Embryonic facial prominence (tissue), 1 donor: ENCODE results near the gene ATF2.

Experiments used
- DNase-seq: peaks from one replicate; pipeline ENCODE4 v3.0.0-alpha.2; 2016; ENCODE audit errors: extremely low spot score

The ATF2 gene

DNA sequence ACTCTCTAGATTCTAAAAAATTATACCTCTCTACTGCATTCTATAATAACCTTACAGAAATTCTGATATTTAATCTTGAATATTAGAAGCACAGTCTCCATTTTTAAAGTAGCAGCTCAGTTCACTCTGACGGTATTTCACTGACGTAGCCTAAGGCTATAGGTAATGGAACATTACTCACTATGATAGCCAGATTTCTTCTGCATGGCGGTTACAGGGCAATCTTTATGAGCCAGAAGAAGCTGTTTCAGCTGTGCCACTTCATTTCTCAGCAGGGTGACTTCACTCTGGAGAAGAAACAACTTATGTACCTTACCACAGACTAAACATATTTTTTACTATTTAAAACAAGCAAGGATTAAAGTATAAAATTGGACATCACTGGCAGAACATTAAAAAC is 87.5 kb downstream of the ATF2 start:
- DNase-seq, result no peak

DNA sequence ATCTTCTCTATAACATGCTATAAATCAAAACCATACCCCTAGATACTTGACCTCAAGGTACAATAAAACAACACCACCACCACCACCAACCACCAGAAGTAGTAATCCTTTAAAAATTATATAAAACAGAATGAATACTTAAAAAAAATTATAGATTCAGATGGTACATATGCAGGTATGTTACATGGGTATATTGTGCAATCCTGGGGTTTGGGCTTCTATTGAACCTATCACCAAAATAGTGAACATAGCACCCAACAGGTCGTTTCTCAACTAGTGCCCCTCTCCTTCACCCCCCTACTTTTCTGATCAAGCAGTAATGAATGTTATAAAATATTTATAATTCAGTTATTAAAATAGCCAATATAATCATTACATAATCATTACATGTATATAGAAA is 91.7 kb downstream of the ATF2 start:
- no peak for DNase-seq

DNA sequence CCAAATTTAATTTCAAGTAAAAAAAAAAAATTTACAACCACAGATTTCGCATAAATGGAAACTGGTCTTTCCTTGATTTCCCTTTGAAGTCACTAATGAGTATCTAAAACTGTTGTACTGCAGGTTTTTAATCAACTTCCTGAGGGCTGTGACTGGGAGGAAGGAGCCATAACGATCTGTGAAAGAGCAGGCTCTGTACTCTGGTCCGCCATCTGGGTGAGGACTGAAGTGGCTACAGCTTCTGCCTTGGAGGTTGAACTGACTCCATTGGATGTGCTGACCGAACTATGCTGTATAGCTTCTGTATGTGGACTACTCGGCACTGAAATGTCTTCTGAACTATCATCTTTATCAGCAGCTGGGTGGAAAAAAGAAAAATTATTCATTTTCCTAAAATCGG is 93.5 kb downstream of the ATF2 start:
- DNase-seq, result no peak

DNA sequence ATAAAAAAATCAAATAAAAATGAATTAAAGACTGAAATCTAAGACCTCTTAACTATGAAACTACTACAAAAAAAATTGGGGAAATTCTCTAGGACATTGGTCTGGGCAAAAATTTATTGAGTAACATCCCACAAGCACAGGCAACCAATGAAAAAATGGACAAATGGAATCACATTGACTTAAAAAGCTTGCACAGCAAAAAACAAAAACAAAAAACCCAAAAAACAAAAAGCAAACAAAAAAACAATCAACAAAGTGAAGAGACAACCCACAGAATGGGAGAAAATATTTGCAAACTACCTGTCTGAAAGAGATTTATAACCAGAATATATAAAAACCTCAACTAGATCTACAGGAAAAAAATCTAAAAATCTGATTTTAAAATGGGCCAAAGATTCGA is 99.5 kb downstream of the ATF2 start:
- DNase-seq, result no peak

DNA sequence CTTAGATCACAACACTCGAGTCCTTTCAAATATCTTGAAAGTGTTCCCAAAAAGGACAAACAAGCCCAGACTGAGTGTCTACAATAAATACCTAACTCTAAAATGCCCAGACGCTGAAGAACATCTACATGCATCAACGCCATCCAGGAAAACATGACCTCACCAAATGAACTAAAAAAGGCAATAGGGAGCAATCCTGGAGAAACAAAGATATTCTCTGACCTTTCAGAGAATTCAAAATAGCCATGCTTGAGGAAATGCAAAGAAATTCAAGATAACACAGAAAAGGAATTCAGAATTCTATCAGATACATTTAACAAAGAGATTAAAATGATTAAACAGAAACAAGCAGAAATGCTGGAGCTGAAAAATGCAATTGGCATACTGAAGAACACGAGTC is 101.6 kb downstream of the ATF2 start:
- DNase-seq, result no peak

DNA sequence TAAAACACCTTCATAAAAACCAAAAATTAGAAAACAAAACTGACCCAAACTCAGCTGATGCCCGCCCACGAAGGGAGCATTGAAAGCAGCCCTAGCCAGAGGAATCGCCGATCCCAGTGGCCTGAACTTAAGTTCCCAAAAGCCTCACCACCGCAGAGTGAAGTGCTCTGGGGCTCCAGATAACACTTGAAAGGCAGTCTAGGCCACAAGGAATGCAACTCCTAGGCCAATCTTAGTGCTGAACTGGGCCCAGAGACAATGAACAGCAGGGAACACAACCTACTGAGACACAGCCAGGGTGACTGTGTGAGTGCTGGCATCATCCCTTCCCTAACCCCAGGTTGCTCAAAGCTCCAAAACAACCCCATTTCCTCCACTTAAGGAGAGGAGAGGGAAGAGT is 103.2 kb downstream of the ATF2 start:
- no peak for DNase-seq

DNA sequence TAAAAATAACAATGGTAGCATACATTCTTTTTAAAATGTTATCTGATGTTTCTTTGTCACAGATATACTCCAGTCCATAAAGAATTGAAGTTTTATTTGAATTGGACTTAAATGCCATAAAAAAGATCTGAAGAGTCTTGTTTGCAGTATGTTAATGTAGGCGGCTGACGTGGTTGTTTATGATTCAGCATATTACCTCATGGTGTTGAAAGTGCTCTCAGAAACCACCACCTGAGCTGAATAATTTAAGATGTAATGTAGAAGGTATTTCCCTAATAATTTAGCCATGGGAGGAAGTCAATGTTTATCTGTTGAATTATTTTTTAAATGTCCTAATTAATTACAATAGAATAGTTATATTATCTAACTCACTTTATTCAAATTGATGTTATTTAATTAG is 104.3 kb downstream of the ATF2 start:
- DNase-seq, result no peak

DNA sequence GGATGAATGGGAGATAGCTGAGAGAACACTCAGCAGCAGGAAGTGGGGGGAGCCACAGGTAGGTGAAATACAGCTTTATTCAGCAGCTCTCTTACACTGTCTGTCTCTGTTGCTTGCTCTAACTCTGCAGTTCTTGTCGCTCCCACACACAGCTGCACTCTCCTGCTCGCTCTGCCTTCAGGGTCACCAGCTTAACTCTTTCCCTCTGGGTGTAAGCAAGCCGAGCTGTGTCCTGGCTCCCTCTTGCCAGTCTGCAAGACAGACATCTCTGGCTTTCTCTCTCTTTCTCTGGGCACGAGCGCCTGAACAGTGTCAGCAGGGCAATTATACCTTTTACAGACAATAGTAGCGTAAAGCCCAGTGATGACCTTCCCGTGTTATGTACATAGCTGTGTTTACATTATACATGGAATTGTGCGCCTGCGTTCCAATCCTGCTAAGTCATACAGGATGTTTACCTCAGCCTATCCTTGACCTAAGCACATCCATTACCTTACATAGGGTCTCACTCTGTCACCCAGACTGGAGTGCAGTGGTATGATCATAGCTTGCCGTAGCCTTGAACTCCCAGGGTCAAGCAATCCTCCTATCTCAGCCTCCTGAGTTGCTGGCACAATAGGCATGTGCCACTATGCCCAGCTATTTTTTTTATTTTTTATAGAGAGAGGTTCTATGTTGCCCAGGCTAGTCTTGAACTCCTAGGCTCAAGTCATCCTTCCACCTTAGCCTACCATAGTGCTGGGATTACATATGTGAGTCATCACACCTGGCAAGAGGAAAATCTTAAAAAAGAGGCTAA is 105.0 kb downstream of the ATF2 start:
- DNase-seq, result no peak

DNA sequence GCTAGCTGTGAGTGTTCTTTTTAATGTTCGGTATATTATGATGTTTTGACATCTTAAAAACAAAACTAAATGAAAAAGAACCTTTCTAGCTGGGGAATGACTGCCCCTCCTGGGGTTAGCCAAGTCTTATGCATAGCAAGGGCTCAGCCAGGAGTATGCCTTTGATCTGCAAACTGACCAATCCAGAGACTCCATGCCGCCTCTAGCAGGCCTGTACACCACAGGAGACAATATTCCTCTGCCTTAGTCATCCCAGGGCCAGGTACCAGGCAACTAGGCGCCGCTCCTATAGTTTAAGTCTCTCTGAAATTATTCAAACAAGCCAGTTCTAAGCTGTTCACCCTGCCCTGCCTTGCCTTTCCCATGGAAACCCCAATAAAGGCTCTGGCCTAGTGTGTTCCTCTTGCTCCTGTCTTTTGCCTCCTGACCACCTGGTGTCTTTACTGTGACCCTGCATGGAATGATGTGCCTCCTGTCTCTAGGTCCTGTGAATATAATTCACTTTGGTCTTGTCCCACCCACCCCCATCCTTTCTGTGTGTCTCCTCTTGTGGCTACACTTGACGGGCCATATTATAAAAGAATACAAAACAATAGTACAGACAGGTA is 110.8 kb downstream of the ATF2 start:
- no peak for DNase-seq

DNA sequence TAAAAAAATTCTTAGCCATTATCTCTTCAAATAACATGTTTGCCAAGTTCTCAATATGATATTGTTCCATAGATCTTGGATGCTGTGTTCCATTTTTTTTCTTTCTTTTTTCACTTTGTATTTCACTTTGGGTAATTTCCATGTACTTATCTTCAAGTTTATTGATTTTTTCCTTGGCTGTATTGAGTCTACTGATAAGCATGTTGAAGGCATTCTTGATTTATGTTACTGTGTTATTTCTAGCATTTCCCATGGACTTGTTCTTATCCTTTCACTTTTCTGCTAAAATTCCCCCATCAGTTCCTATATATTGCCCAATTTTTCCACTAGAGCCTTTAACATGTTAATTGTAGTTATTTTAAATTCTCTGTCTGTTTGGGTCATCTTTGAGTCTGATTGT is 112.0 kb downstream of the ATF2 start:
- DNase-seq, result no peak

DNA sequence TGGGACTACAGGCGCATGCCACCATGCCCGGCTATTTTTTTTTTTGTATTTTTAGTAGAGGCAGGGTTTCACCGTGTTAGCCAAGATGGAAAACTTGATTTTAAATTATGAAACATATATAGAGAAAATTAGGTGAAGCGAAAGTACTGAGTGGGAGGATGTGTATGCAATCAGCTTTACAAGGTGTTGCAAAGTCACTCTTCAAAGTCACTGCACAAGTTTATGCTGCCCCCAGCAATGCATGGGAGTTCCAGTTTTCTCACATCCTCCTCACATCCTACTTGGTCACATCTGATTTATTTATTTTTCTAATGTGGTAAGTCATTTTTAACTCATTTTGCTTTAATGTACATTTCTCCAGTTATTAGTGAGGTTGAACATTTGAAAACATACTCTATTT is 113.7 kb downstream of the ATF2 start:
- DNase-seq, result no peak

DNA sequence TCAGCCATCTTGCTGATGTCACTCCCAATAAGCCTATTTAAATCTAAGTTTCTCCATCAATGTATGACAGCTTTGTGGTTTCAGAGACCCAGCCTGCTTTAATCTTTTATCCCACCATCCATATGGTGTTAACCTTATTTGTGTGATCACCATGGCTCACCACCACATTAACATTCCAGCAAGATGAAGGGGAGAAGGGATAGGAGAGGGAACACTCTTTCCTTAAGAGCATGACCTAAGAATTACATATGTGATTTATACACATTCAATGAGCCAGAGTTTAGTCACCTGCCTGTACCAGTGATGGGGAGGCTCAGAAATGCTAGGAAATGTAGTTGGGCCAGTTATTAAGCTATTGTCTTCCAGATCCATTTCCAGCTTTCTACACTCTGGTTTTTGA is 118.3 kb downstream of the ATF2 start:
- DNase-seq, result no peak

DNA sequence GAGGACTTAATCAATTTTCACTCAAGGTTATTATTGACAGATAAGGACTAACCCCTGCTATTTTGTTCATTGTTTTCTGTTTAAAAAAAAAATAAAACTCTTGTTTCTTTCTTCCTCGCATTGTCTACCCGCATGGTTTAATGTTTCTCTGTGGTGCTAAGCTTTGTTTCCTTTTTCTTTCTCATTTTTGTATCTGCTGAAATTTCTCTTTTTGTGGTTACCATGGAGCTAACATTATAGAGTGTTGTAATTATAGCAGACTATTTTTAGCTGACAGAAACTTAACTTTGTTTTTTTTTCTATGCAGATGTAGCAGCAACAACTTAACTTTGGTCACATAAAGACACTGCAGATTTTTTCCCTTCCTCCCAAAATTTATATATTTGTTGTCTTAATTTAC is 119.7 kb downstream of the ATF2 start:
- no peak for DNase-seq

DNA sequence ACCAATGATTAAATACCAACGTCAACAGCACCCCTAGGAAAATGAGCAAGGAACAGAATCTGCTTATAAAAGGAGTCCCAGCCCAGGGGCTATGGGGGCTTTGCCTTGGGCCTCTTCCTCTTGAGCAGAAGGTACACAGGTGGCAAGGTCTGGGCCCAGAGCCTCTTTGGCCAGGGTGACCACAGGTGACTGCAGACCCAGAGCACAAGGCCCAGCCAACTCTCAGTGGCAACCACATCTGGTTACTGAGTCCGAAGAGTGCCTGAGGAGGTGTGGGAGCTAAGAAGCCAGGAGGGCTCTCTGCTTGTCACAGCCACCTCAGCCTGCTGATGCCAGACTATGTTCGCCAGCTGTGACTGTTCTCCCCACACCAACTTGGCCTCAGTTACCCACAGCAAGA is 128.5 kb downstream of the ATF2 start:
- DNase-seq, result no peak

DNA sequence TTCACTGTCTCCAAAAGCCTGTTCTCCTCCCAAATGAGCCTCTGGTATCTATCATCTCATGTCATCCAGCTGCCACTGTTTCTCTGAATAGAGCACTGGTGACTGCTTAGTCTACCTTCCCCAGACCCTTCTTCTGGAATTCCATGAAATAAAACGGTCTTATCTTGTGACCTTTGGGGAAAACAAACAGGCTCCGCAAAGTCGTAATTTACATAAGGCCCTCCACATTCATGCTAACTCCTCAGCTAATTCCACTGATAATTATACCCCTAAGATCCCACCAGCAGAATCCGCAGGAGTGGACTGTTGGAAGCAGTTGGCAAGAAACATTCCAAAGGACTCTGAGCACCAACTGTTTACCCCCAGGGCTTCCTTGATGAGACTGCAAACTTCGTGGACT is 129.0 kb downstream of the ATF2 start:
- no peak for DNase-seq

DNA sequence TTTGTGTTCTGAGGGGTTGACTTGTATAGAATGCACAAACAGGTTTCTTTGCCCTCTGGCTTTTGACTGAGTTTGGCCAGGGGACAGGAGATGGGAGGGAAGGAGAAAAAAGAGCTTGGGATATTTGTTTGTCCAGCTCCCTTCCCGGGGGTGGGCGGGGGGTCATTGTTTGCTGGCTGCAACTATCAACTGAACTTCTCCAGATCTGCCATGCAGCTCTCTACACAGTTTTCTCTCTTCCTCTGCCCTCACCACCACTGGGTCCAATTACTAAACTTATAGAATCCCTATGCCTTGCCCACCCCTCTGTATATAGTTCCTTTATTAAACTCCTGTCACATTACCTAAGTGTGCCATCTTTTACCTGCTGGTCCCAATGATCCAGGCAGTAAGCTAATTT is 130.1 kb downstream of the ATF2 start:
- DNase-seq, result no peak

DNA sequence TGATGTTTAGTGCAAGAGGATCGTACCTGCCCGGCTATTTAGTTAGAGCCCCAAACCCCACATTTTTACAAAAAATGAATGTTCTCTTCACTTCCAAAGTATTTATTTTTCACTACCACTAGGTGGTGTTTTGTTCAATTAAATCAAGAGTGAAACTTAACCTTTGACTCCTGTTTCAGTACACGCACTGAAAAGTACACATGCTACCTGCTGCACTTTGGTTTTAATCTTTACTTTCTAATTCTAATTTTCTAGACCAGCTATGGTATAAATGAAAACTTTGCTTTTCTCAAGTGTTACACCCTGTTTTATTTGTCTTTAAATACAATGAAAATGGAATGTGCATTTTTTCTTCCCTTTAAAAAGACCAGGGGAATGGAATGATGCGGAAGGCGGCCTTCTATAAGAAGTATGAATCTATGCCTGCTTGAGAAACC is 131.4 kb downstream of the ATF2 start:
- DNase-seq, result no peak

DNA sequence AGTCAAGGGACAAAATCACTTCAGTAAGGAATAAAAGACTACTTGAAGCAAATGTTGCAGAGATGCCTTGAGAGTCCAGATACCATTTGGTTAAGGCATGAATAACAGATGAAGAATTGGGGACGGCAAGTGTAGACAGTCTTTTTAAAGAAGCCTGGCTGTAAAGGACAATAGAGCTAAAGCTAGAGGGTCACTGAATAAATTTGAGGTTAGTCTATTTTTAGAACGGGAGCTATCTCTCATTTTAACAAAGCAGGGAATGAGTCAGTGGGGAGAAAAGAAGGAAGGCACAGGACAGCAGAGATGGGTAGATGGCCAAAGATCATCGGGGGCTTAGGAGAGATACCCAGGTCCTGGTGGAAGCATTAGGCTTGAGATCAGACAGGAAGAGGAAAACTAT is 132.2 kb downstream of the ATF2 start:
- no peak for DNase-seq

DNA sequence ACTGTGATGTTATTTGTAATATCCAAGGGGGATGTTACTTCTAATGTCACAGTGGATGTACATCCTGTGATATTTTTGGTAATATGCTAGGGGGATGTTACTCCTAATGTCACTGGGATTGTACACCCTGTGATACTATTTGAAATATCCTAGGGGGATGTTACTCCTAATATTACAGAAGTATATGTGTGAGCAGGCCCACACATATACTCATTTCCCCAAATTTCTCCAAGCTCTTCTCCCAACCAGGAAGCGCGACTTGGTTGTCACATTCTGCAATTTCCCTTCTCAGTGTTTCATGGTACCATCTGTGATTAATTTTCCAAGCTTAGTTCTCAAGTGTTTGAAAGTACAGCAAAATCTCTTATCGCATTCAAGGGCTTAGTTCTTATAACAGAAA is 133.3 kb downstream of the ATF2 start:
- DNase-seq, result no peak

DNA sequence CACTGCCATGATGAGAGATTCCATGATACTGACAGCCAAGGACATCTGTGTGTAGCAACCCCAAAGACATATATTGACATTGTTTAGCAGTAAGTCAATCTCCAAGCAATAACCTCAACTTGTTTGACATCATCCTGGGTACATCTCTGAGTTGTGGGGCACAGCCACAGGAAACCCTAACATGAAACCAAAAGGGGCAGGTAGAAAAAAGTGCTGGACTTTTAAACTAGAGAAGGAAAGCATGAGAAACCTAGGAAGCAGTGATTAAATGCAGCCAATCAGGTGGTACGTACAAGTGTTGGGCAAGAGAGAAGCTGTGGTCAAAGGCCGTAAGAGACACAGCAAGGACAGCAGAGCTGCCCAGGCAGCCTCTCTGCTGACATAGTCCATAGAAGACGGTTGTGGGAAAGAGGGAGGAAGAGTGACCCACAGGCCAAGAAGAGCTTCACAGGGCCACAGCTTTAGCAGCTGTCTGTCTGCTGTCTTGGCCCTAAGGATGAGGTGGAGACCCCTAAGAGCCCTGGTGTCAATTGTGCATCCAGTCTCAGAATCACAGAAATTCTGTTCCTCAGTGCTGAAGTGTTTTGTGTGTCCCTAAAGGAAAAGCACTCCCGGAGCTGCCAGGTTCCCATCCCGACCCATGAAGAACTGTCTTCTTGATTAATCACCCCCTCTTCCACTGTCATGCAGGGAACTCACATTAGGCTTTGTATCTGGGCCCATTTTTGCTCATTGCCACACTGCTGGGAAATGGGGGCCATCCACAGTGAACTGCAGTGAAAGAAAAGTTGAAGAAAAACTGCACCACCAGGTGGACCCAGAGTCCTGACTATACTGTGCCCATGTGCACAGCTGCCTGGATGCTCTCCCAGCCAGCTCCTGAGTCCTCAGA is 137.4 kb downstream of the ATF2 start:
- DNase-seq, result no peak

DNA sequence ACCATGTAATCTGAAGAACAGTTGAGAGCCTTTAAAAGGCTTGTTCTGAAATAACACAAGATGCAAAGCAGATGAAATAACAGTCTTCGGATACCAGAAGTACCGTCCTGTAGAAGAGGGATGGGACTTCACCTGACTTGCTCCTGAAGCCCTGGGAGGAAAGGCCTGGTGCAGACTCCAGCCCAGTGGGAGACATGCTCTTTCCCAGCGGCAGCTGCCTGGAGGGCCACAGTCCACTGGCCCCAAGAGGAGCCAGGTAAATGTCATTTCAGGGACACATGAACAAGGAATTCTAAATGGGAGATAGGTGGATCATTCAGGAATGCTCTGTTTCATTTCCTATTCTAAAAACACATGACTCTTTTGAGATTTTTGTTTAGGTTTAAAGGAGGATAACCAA is 140.2 kb downstream of the ATF2 start:
- DNase-seq, result no peak

DNA sequence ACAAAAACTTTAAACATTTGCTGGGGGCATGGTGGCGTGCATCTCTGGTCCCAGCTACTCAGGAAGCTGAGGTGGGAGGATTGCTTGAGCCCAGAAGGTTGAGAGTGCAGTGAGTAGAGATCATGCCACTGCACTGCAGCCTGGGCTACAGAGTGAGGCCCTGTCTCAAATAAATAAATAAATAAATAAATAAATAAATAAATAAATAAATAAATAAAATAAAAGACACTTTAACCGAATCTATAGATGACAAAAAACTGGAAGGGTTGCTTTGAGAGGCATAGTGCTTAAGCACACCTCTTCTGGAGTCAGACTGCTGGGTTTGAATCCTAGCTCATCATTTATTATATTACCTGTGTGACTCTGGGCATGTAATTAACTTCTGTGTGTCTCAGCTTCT is 141.6 kb downstream of the ATF2 start:
- DNase-seq, result no peak

DNA sequence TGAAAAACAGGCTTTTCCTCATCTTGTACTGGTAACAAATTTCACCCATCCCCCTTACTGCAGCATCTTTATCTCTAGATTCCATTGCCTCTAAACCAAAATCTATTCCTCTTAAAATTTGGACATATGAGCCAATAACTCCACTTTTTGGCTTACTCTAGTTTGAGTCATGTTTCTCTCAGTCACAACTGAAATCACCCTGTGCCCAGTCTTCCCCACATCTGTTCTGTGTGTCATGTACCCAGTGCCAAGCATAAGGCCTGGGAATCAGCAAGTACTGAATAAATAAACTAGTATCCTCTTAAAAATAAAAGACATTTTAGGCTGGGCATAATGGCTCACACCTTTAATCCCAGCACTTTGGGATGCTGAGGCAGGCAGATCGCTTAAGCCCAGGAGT is 142.1 kb downstream of the ATF2 start:
- DNase-seq, result no peak
